Measurements from ENCODE around the gene ALKBH6. TPM values are rescaled to one million over a fixed set of nuclear protein-coding genes. Genes with fewer than 3 reads are reported as not detected.
A peak's percentile ranks its signal among the peaks of the same experiment; 100 is the strongest.

ALKBH6 gene
- total RNA-seq, 4 donors from 2014 or later = 25.3 to 46.0 (median 33.9) TPM

- H3K27me3 ChIP-seq = no peaks in the 10 kb centered on the region
- 38 to 44% methylated on average over 1 of the region's 1 CpG for WGBS, 2 donors
- peaks cover 0 to 81% (median 0%) of the 10 kb centered on the region in 3 donors for H3K36me3 ChIP-seq
- H3K27ac ChIP-seq = no peak overlapping the region
- TF ChIP-seq CTCF (IDR thresholded peaks at IDR 0.05) = no peak
- TF ChIP-seq EP300 (IDR thresholded peaks at IDR 0.05) = no peak
- TF ChIP-seq POLR2A (IDR thresholded peaks at IDR 0.05) = no peak
- no peaks in the 10 kb centered on the region for H3K9me3 ChIP-seq
- DNase-seq (ENCODE audit: low spot score in 2 of 2) = no peak
- H3K4me3 ChIP-seq = no peak overlapping the region
- no peaks in the 10 kb centered on the region for H3K4me1 ChIP-seq
Measured at GRCh38 chr19:36025541-36025940, 11.5 kb upstream of the ALKBH6 start.

- Histone ChIP-seq H3K36me3 (peaks cover 0 to 96% (median 0%) of the 10 kb centered on the region in 3 donors), H3K4me1 (no peaks in the 10 kb centered on the region), H3K9me3 (no peaks in the 10 kb centered on the region), H3K27ac (no peak overlapping the region), H3K4me3 (no peak overlapping the region), H3K27me3 (no peaks in the 10 kb centered on the region)
- 90 to 95% methylated on average over 5 of the region's 5 CpGs for WGBS, 2 donors
- no peak for TF ChIP-seq CTCF (IDR thresholded peaks at IDR 0.05)
- no peak for TF ChIP-seq EP300 (IDR thresholded peaks at IDR 0.05)
- no peak for TF ChIP-seq POLR2A (IDR thresholded peaks at IDR 0.05)
- DNase-seq (ENCODE audit: low spot score in 2 of 2) = no peak
Measured at GRCh38 chr19:36023432-36023831, 9.4 kb upstream of the ALKBH6 start.

GRCh38 chr19:36019061-36019670 is 5.2 kb upstream of the ALKBH6 start:
- WGBS, 2 donors = 85 to 97% methylated on average over 14 to 22 of the region's 22 CpGs
- no peak overlapping the region for H3K4me3 ChIP-seq
- DNase-seq (ENCODE audit: low spot score in 2 of 2) = no peak
- peaks cover 0 to 6% (median 1%) of the 10 kb centered on the region in 4 donors for H3K4me1 ChIP-seq
- no peak for TF ChIP-seq EP300 (IDR thresholded peaks at IDR 0.05)
- no peak for TF ChIP-seq POLR2A (IDR thresholded peaks at IDR 0.05)
- no peak for TF ChIP-seq CTCF (IDR thresholded peaks at IDR 0.05)
- H3K27me3 ChIP-seq = no peaks in the 10 kb centered on the region
- no peak overlapping the region for H3K27ac ChIP-seq
- H3K36me3 ChIP-seq = peaks cover 0 to 83% (median 0%) of the 10 kb centered on the region in 3 donors
- H3K9me3 ChIP-seq = no peaks in the 10 kb centered on the region

- H3K4me3 ChIP-seq = peak overlapping the region; percentile 57 to 75 (median 69)
- no peaks in the 10 kb centered on the region for H3K27me3 ChIP-seq
- TF ChIP-seq CTCF (IDR thresholded peaks at IDR 0.05) = no peak
- TF ChIP-seq EP300 (IDR thresholded peaks at IDR 0.05) = no peak
- TF ChIP-seq POLR2A (IDR thresholded peaks at IDR 0.05) = no peak
- peaks cover 0 to 30% (median 0%) of the 10 kb centered on the region in 3 donors for H3K36me3 ChIP-seq
- no peaks in the 10 kb centered on the region for H3K9me3 ChIP-seq
- DNase-seq (ENCODE audit: low spot score in 2 of 2) = no peak
- H3K27ac ChIP-seq = peak overlapping the region; percentile 80 to 96 (median 90)
- 25 to 26% methylated on average over 15 of the region's 15 CpGs for WGBS, 2 donors
- peaks cover 0 to 35% (median 21%) of the 10 kb centered on the region in 4 donors for H3K4me1 ChIP-seq
Measured at GRCh38 chr19:36013280-36014011, 567 bp downstream of the ALKBH6 start.

- TF ChIP-seq POLR2A (IDR thresholded peaks at IDR 0.05) (no peak), EP300 (IDR thresholded peaks at IDR 0.05) (no peak), CTCF (IDR thresholded peaks at IDR 0.05) (no peak)
- Histone ChIP-seq H3K4me1 (peaks cover 0 to 35% (median 22%) of the 10 kb centered on the region in 4 donors), H3K4me3 (no peak overlapping the region), H3K36me3 (no peaks in the 10 kb centered on the region), H3K27me3 (no peaks in the 10 kb centered on the region), H3K9me3 (no peaks in the 10 kb centered on the region), H3K27ac (peak overlapping the region in 1 of 4 donors; percentile 88)
- DNase-seq (ENCODE audit: low spot score in 2 of 2) = no peak
- WGBS, 2 donors = 94 to 97% methylated on average over 5 to 11 of the region's 11 CpGs
Measured at GRCh38 chr19:36010402-36010801, 3.6 kb downstream of the ALKBH6 start.

Data from tibial nerve (tissue), 4 donors.